Heart left ventricle (tissue), 13 donors: ENCODE measurements around the gene SAMD10.

Experiments
- CTCF ChIP-seq, 12 donors: fragments of 200-600 bp; sonication (generic) in 4 of 12; IDR thresholded peaks; one replicate each; pipeline versions ENCODE4 v1.5.0 to v1.8.0; 2018 to 2022; ENCODE audit warnings: antibody characterized with exemption in 12 of 12, mild to moderate bottlenecking in 5 of 12
- POLR2A ChIP-seq, 2 donors: fragments of 450-650 bp; IDR thresholded peaks; one replicate each; pipeline ENCODE4 v1.6.1; 2017; ENCODE audit warnings: antibody characterized with exemption in 2 of 2, mild to moderate bottlenecking in 2 of 2, moderate library complexity in 2 of 2
- donor health status: ischemic (EF 13 %, LVEDD 7.1; RV severe dilation, severe dysfunction).
- donor health status: DM: no; HTN: yes; CAD: no.
- donor health status: DM: no; HTN: no; CAD: no.
- donor health status: ischemic (EF 25% LVEDD 6.9; RV normal size, moderate dysfunction).
- donor health status: ischemic (EF 25% LVEDD 5.7; RV mildly dilated, moderate dysfunction).
- donor health status: ischemic (EF 35%, LVEDD 5.7; RV mildly dilated, moderate dysfunction).
- donor health status: nonischemic (EF 11% LVEDD 7.7; RV severe dilation, severe dysfunction).
- donor health status: DM: yes; HTN: yes; CAD: no.
- donor health status: PGD.
- donor health status: ischemic (EF 29% LVEDD 5.4; RV normal size, mild dysfunction).
- donor health status: nonischemic (EF 23%, LVEDD 6.1; RV moderate dilation, normal function).

- TF ChIP-seq POLR2A (IDR thresholded peaks at IDR 0.05) = no peak
- TF ChIP-seq CTCF (IDR thresholded peaks at IDR 0.05) = no peak
Measured at GRCh38 chr20:64000906-64001305, 21.5 kb upstream of the SAMD10 start.
